Left ventricle myocardium superior (tissue), 1 donor: ENCODE data around the gene CABP7. TPM values are rescaled to one million over a fixed set of nuclear protein-coding genes. Genes with fewer than 3 reads are reported as not detected.
A peak's percentile ranks its signal among the peaks of the same experiment; 100 is the strongest.

ENCODE experiments used
- ATAC-seq: fragments of 200-7000 bp; cut with Tn5 transposase; one replicate; pipeline ENCODE4 v1.9.1; 2020; ENCODE audit warnings: mild to moderate bottlenecking, moderate library complexity
- DNase-seq: peaks from one replicate; pipeline ENCODE4 v3.0.0-alpha.2; 2020
- intact Hi-C: fragments of 100-400 bp; cut with micrococcal nuclease; formaldehyde crosslinking; loops from one replicate; pipeline ENCODE4 v1.11.0; 2022
- total RNA-seq: library from RNA; stranded (reverse); fragmentation: NEBNext Ultra II Directional; extraction: Animal tissue kit (Norgen Biotek cat#: 25700); gene quantifications from one replicate; pipeline ENCODE4 v1.2.1, GENCODE V29; 2021
- donor health status: DM: no; HTN: yes; CAD: no; lungs with severe emphysema.

CABP7 gene
- total RNA-seq, 1 donor from 2014 or later = not detected

GRCh38 chr22:29762263-29762662 is 42.5 kb downstream of the CABP7 start:
- DNase-seq (no peak), ATAC-seq (no peak)
- intact Hi-C loops = no loop called here

GRCh38 chr22:29765905-29766631 is 46.3 kb downstream of the CABP7 start:
- DNase-seq (no peak), ATAC-seq (peak; percentile 0)
- intact Hi-C loops = loop anchor here (5.0 kb wide), 1 partner anchor 71 kb away; the partner anchor contains the start of gene ASCC2

GRCh38 chr22:29766632-29767170 is 46.9 kb downstream of the CABP7 start, which contains the start of gene ZMAT5:
ZMAT5 (minus strand) TSS chr22:29767007; CDS start chr22:29748544, 18,463 bp downstream.
- intact Hi-C loops = loop anchor here (5.0 kb wide), 1 partner anchor 71 kb away; the partner anchor contains the start of gene ASCC2
- peak; percentile 95 for DNase-seq
- ATAC-seq = peak; percentile 98

GRCh38 chr22:29767171-29768051 is 47.6 kb downstream of the CABP7 start, which contains the start of gene UQCR10:
UQCR10 (plus strand) TSS chr22:29767369; CDS start chr22:29767399, 30 bp downstream.
- intact Hi-C loops = loop anchor here (5.0 kb wide), 1 partner anchor 70 kb away; the partner anchor contains the start of gene ASCC2
- ATAC-seq = peak; percentile 90
- DNase-seq = peak; percentile 97

- no peak for DNase-seq
- intact Hi-C loops = loop anchor here (5.0 kb wide), 1 partner anchor 69 kb away; the partner anchor contains the start of gene ASCC2
- peak; percentile 38 for ATAC-seq
Measured at GRCh38 chr22:29768052-29768693, 48.4 kb downstream of the CABP7 start.

GRCh38 chr22:29769723-29770321 is 50.0 kb downstream of the CABP7 start:
- intact Hi-C loops = loop anchor here (5.0 kb wide), 1 partner anchor 67 kb away; the partner anchor contains the start of gene ASCC2
- DNase-seq (no peak), ATAC-seq (no peak)

GRCh38 chr22:29772170-29772641 is 52.4 kb downstream of the CABP7 start:
- DNase-seq (no peak), ATAC-seq (peak; percentile 15)
- intact Hi-C loops = no loop called here

GRCh38 chr22:29773233-29773632 is 53.4 kb downstream of the CABP7 start:
- peak; percentile 59 for ATAC-seq
- intact Hi-C loops = no loop called here
- DNase-seq = no peak

- intact Hi-C loops = no loop called here
- DNase-seq (no peak), ATAC-seq (no peak)
Measured at GRCh38 chr22:29780220-29780619, 60.4 kb downstream of the CABP7 start.

GRCh38 chr22:29780748-29781676 is 61.2 kb downstream of the CABP7 start:
- DNase-seq = no peak
- intact Hi-C loops = no loop called here
- ATAC-seq = peak; percentile 55

Other genes with a start within 250 kb of the CABP7 start
- gene NEFH, start 239.8 kb upstream of the CABP7 start, total RNA-seq = 0.12 TPM
- gene THOC5, start 166.2 kb upstream of the CABP7 start, total RNA-seq = 41.5 TPM
- 18.3 TPM for gene NIPSNAP1, start 138.9 kb upstream of the CABP7 start, total RNA-seq
- gene NF2, start 116.4 kb upstream of the CABP7 start, total RNA-seq = 53.8 TPM
- gene ZMAT5, start 47.0 kb downstream of the CABP7 start, total RNA-seq = 21.6 TPM
- 402 TPM for gene UQCR10, start 47.4 kb downstream of the CABP7 start, total RNA-seq
- gene ASCC2, start 118.3 kb downstream of the CABP7 start, total RNA-seq = 31.5 TPM
- 23.6 TPM for gene MTMR3, start 163.2 kb downstream of the CABP7 start, total RNA-seq